Measurements from ENCODE around the gene MARCHF4. TPM values are rescaled to one million over a fixed set of nuclear protein-coding genes. Genes with fewer than 3 reads are reported as not detected.

MARCHF4 gene
- total and polyA plus RNA-seq, 9 of the 15 experiments (the other 6 are each of a cell fraction or from before 2014, with no cell fraction given) = 0.05 TPM; not detected in 8

DNA sequence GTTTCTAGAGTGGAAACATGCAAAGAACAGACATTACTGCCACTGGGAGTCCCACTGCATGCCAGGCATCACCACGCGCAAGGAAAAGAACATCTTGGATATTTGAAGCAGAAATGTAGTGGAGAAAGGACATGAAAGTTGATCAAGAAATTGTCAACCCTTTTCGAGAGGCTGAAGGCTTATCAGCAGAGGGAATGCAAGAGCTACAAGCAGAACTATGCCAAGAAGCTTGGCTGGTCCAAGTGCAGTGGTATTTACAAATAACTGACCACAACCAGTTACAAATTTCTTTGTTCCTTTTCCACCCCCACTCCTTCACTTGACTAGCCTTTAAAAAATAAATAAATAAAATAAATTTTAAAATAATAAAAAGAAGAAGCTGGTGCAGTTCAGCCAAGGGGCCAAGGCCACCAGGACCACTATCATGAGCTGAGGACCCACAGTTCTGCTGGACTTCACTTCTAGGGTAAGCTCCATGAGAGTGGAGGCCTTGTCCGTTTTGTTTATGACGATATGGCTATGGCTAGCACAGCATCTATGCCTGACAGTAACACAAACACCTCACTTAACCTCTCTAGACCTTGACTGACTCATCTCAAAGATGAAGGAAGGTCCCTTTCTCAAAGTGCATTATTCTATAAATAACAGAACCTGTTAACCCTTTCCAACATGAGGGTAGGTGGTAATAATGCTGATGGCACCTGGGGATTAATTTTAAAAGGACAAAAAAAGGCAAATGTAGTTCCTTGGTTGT is 20.9 kb downstream of the MARCHF4 start:
- intact Hi-C loops (cut with micrococcal nuclease) = no loop called here
- no peak for TF ChIP-seq ZFP30 (CRISPR knock-in tag; IDR thresholded peaks at IDR 0.05; ENCODE audit: borderline replicate concordance)
- no peak for TF ChIP-seq COPS2 (conservative IDR thresholded peaks at IDR 0.05)
- no peak for TF ChIP-seq HEY1 (CRISPR knock-in tag; IDR thresholded peaks at IDR 0.05; ENCODE audit: borderline replicate concordance)
- no peak for TF ChIP-seq CBX2 (IDR thresholded peaks at IDR 0.05; ENCODE audit: insufficient read depth, low read length, poor library complexity, severe bottlenecking)
- TF ChIP-seq SLC30A9 (CRISPR knock-in tag; IDR thresholded peaks at IDR 0.05) = no peak
- no peak for TF ChIP-seq STAT5B (CRISPR knock-in tag; IDR thresholded peaks at IDR 0.05)
- TF ChIP-seq CREB1 (IDR thresholded peaks at IDR 0.05) = no peak
- no peak for TF ChIP-seq CREB1 (CRISPR knock-in tag; IDR thresholded peaks at IDR 0.05)
- TF ChIP-seq ZNF57 (CRISPR knock-in tag; IDR thresholded peaks at IDR 0.05) = no peak
- no peak for TF ChIP-seq POLR2H (tag; IDR thresholded peaks at IDR 0.05; ENCODE audit: low read depth)
- no peak for TF ChIP-seq MED1 (CRISPR knock-in tag; IDR thresholded peaks at IDR 0.05; ENCODE audit: borderline replicate concordance)
- no peak for TF ChIP-seq CBX5 (IDR thresholded peaks at IDR 0.05; ENCODE audit: borderline replicate concordance, low read depth)
- TF ChIP-seq, protein P1, sequence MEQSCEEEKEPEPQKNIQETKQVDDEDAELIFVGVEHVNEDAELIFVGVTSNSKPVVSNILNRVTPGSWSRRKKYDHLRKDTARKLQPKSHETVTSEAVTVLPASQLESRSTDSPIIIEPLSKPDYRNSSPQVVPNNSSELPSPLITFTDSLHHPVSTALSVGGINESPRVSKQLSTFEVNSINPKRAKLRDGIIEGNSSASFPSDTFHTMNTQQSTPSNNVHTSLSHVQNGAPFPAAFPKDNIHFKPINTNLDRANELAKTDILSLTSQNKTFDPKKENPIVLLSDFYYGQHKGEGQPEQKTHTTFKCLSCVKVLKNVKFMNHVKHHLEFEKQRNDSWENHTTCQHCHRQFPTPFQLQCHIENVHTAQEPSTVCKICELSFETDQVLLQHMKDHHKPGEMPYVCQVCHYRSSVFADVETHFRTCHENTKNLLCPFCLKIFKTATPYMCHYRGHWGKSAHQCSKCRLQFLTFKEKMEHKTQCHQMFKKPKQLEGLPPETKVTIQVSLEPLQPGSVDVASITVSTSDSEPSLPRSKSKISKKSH (CRISPR knock-in tag; IDR thresholded peaks at IDR 0.05) = no peak
- no peak for TF ChIP-seq ZNF696 (CRISPR knock-in tag; conservative IDR thresholded peaks at IDR 0.05)
- TF ChIP-seq, protein P2, sequence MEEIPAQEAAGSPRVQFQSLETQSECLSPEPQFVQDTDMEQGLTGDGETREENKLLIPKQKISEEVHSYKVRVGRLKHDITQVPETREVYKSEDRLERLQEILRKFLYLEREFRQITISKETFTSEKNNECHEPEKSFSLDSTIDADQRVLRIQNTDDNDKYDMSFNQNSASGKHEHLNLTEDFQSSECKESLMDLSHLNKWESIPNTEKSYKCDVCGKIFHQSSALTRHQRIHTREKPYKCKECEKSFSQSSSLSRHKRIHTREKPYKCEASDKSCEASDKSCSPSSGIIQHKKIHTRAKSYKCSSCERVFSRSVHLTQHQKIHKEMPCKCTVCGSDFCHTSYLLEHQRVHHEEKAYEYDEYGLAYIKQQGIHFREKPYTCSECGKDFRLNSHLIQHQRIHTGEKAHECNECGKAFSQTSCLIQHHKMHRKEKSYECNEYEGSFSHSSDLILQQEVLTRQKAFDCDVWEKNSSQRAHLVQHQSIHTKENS (CRISPR knock-in tag; IDR thresholded peaks at IDR 0.05) = no peak
- TF ChIP-seq, protein P3, sequence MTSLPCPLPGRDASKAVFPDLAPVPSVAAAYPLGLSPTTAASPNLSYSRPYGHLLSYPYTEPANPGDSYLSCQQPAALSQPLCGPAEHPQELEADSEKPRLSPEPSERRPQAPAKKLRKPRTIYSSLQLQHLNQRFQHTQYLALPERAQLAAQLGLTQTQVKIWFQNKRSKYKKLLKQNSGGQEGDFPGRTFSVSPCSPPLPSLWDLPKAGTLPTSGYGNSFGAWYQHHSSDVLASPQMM (CRISPR knock-in tag; IDR thresholded peaks at IDR 0.05) = no peak
- no peak for TF ChIP-seq BACH1 (tag; IDR thresholded peaks at IDR 0.05)
- TF ChIP-seq SIN3B (IDR thresholded peaks at IDR 0.05; ENCODE audit: low read depth) = no peak
- TF ChIP-seq ARHGAP35 (IDR thresholded peaks at IDR 0.05; ENCODE audit: partially characterized antibody) = no peak
- BruUV-seq (replicated peaks) = no TSS peak
- no peak overlapping the region for H3K27ac ChIP-seq (ENCODE audit: extremely low read depth, low read depth, low read length)
- H3K27me3 ChIP-seq (ENCODE audit: control insufficient read depth in 2 of 2, insufficient read depth in 2 of 2, low read length in 2 of 2) = peaks cover 0 to 2% of the 10 kb centered on the region in 2 experiments; a peak in 2 of 5 replicates
- H3K79me2 ChIP-seq (ENCODE audit: control insufficient read depth, insufficient read depth, low read length) = no peaks in the 10 kb centered on the region
- H2AFZ ChIP-seq (ENCODE audit: low read depth, low read length) = no peak overlapping the region
- ChIA-PET POLR2A (no interaction called here), CTCF (ENCODE audit: low intra/inter-chr PET ratio) (no interaction called here)
- 17% methylated on average over 5 of the region's 5 CpGs for WGBS (ENCODE audit: insufficient coverage, low coverage, missing lambda C conversion rate)
- ATAC-seq (no peak), FAIRE-seq (no peak), DNase-seq (ENCODE audit: extremely low read depth in 1 of 4, low spot score in 3 of 4) (no peak)
- H3K4me1 ChIP-seq (replicated peaks in 1 of 2; ENCODE audit: control insufficient read depth in 2 of 2, insufficient read depth in 2 of 2, low read length in 2 of 2) = peaks cover 0 to 13% of the 10 kb centered on the region in 2 experiments; a peak in 3 of 5 replicates
- H3K9me1 ChIP-seq (ENCODE audit: control insufficient read depth, insufficient read depth, low read length) = no peaks in the 10 kb centered on the region
- no peak overlapping the region for H3K9ac ChIP-seq (ENCODE audit: insufficient read depth in 1 of 2, low read depth in 2 of 2, low read length in 2 of 2)
- no peaks in the 10 kb centered on the region for H4K20me1 ChIP-seq (replicated peaks; ENCODE audit: control insufficient read depth, insufficient read depth, low read length)
- in situ Hi-C loops (cut with MboI) = no loop called here
- H3K4me2 ChIP-seq (ENCODE audit: insufficient read depth, low read length) = no peak overlapping the region
- no peak overlapping the region for H3K4me3 ChIP-seq
- no peaks in the 10 kb centered on the region for H3K36me3 ChIP-seq (ENCODE audit: control insufficient read depth, insufficient read depth, low read length)
- no peaks in the 10 kb centered on the region for H3K9me3 ChIP-seq (replicated peaks; ENCODE audit: control insufficient read depth, insufficient read depth, low read depth, low read length)

Data from K562 (cell line).